Measurements from ENCODE around the gene MBNL3. TPM values are rescaled to one million over a fixed set of nuclear protein-coding genes. Genes with fewer than 3 reads are reported as not detected.

Gene MBNL3
- total RNA-seq, 1 donor from 2014 or later, result 3.0 TPM

GRCh38 chrX:132428896-132429295 is 59.9 kb downstream of the MBNL3 start:
- H3K36me3 ChIP-seq (ENCODE audit: control insufficient read depth, insufficient read depth, low read length), result no peaks in the 10 kb centered on the region
- no peak overlapping the region for H3K4me3 ChIP-seq (ENCODE audit: low read depth, low read length)
- no peak for DNase-seq (ENCODE audit: low read depth)
- TF ChIP-seq, protein P1, sequence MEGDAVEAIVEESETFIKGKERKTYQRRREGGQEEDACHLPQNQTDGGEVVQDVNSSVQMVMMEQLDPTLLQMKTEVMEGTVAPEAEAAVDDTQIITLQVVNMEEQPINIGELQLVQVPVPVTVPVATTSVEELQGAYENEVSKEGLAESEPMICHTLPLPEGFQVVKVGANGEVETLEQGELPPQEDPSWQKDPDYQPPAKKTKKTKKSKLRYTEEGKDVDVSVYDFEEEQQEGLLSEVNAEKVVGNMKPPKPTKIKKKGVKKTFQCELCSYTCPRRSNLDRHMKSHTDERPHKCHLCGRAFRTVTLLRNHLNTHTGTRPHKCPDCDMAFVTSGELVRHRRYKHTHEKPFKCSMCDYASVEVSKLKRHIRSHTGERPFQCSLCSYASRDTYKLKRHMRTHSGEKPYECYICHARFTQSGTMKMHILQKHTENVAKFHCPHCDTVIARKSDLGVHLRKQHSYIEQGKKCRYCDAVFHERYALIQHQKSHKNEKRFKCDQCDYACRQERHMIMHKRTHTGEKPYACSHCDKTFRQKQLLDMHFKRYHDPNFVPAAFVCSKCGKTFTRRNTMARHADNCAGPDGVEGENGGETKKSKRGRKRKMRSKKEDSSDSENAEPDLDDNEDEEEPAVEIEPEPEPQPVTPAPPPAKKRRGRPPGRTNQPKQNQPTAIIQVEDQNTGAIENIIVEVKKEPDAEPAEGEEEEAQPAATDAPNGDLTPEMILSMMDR (IDR thresholded peaks at IDR 0.05; ENCODE audit: insufficient read depth, low read length, poor library complexity, severe bottlenecking), result no peak
- H3K27me3 ChIP-seq (ENCODE audit: control insufficient read depth, insufficient read depth, low read length), result no peaks in the 10 kb centered on the region

DNA sequence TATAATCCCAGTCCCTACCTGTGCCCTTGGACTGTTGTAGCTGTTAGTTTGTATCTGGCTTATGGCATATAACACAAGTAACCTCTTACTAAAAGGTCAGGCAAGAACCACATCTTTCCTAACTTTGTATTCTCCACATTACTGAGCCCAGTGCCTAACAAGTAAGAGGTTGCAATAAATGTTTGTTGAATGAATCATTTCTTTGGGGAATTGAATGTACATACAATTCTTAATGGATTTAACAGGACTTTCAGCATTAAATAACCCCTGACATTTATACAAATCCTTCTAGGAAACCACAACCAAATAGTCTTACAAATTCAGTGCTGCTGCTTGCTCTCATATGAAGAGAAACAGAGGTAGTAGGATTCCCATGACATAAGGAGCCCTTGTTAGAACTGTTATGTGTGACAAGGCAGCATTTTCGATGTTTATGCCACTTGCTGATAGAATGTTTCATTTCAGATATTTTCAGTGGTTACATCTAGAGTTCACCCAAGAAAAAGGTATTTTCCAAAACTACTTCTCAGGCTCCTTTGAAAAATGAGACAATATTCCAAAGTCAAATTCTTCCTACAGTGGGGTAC is 62.0 kb downstream of the MBNL3 start:
- DNase-seq (ENCODE audit: low read depth), result no peak
- Histone ChIP-seq H3K36me3 (ENCODE audit: control insufficient read depth, insufficient read depth, low read length) (no peaks in the 10 kb centered on the region), H3K4me3 (ENCODE audit: low read depth, low read length) (no peak overlapping the region), H3K27me3 (ENCODE audit: control insufficient read depth, insufficient read depth, low read length) (no peaks in the 10 kb centered on the region)
- TF ChIP-seq, protein P1 (IDR thresholded peaks at IDR 0.05; ENCODE audit: insufficient read depth, low read length, poor library complexity, severe bottlenecking), result no peak

DNA sequence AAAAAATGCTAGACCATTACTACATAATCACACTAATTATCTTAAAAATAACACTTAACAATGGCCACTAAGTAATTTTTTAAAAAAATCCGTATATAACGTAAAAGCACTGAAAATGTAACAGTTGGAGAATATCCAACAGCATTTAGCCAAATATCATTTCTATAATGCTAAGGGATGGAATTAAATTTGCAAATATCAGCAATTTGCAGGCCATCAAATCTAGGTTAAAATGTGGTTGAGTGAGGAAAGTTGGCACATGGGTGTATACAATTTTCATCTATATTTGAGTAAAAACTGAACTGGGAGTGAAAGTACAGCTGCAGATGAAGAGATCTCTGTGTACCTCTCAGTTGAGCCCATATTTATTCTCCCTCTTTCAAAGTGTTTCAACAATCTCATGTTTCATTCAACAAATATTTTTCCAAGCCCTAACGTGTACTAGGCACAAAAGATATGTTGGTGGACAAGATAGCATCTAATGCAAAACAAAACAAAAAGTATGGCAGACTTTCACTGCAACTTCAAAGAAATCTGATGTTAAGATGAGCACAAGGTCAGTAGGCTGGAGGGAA is 63.0 kb downstream of the MBNL3 start:
- Histone ChIP-seq H3K27me3 (ENCODE audit: control insufficient read depth, insufficient read depth, low read length) (no peaks in the 10 kb centered on the region), H3K36me3 (ENCODE audit: control insufficient read depth, insufficient read depth, low read length) (no peaks in the 10 kb centered on the region), H3K4me3 (ENCODE audit: low read depth, low read length) (no peak overlapping the region)
- TF ChIP-seq, protein P1 (IDR thresholded peaks at IDR 0.05; ENCODE audit: insufficient read depth, low read length, poor library complexity, severe bottlenecking), result no peak
- DNase-seq (ENCODE audit: low read depth), result no peak

- Histone ChIP-seq H3K36me3 (ENCODE audit: control insufficient read depth, insufficient read depth, low read length) (no peaks in the 10 kb centered on the region), H3K4me3 (ENCODE audit: low read depth, low read length) (no peak overlapping the region), H3K27me3 (ENCODE audit: control insufficient read depth, insufficient read depth, low read length) (no peaks in the 10 kb centered on the region)
- TF ChIP-seq, protein P1 (IDR thresholded peaks at IDR 0.05; ENCODE audit: insufficient read depth, low read length, poor library complexity, severe bottlenecking), result no peak
- no peak for DNase-seq (ENCODE audit: low read depth)
Measured at GRCh38 chrX:132423323-132423722, 65.5 kb downstream of the MBNL3 start.

GRCh38 chrX:132415012-132415411 is 73.8 kb downstream of the MBNL3 start:
- Histone ChIP-seq H3K27me3 (ENCODE audit: control insufficient read depth, insufficient read depth, low read length) (no peaks in the 10 kb centered on the region), H3K4me3 (ENCODE audit: low read depth, low read length) (no peak overlapping the region), H3K36me3 (ENCODE audit: control insufficient read depth, insufficient read depth, low read length) (no peaks in the 10 kb centered on the region)
- TF ChIP-seq, protein P1 (IDR thresholded peaks at IDR 0.05; ENCODE audit: insufficient read depth, low read length, poor library complexity, severe bottlenecking), result no peak
- no peak for DNase-seq (ENCODE audit: low read depth)

DNA sequence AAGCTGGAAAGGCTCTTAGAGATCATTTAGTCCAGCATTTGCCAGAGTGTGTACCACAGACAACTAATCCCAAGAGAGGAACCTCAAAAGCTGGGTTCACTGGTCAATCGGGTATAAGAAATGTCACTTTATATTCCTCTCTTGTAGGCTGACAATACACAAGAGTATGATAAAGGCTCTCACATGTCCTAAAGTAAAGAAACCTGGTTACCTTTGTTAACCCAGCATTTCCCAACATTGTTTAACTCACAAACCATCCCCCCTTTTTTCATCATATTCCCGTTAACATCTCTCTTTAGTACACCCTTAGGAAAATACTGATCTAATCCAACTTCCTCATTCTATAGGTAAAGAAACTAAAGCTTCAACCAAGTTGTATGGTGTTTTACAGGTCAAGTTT is 74.4 kb downstream of the MBNL3 start:
- Histone ChIP-seq H3K4me3 (ENCODE audit: low read depth, low read length) (no peak overlapping the region), H3K36me3 (ENCODE audit: control insufficient read depth, insufficient read depth, low read length) (no peaks in the 10 kb centered on the region), H3K27me3 (ENCODE audit: control insufficient read depth, insufficient read depth, low read length) (no peaks in the 10 kb centered on the region)
- no peak for DNase-seq (ENCODE audit: low read depth)
- TF ChIP-seq, protein P1 (IDR thresholded peaks at IDR 0.05; ENCODE audit: insufficient read depth, low read length, poor library complexity, severe bottlenecking), result no peak
